Urinary bladder (tissue), 4 donors: Measurements from ENCODE around the gene PRR23A. TPM values are rescaled to one million over a fixed set of nuclear protein-coding genes. Genes with fewer than 3 reads are reported as not detected.
"Not testable (repeated sequence)": the region's sequence is repeated elsewhere in the genome, so short reads cannot be mapped to it uniquely, and the experiment has no call there.

Source experiments
- DNase-seq: peaks from one replicate; pipeline ENCODE4 v3.0.0-alpha.2; 2015; ENCODE audit errors: extremely low spot score
- H3K27ac ChIP-seq: one replicate; pipeline ENCODE4 v1.5.1; 2013; ENCODE audit warnings: low read depth, mild to moderate bottlenecking, moderate library complexity
- H3K36me3 ChIP-seq: one replicate; pipeline ENCODE4 v1.6.1; 2013; ENCODE audit warnings: mild to moderate bottlenecking, moderate library complexity; ENCODE audit not compliant: insufficient read depth
- H3K4me1 ChIP-seq: one replicate; pipeline ENCODE4 v1.6.1; 2013; ENCODE audit warnings: mild to moderate bottlenecking, moderate library complexity; ENCODE audit not compliant: insufficient read depth
- H3K4me3 ChIP-seq: one replicate; pipeline ENCODE4 v1.5.1; 2013; ENCODE audit warnings: low read depth, low read length
- WGBS: extraction: QIAGEN DNeasy Blood & Tissue Kit; methylation state at CpG from one replicate; pipeline ENCODE4 v1.1.7; 2013; 5-methylcytosine and 5-hydroxymethylcytosine counted together
- polyA plus RNA-seq: library from polyadenylated mRNA; stranded (reverse); fragments of 200-250 nt; gene quantifications from one replicate; pipeline ENCODE4 v1.2.3, GENCODE V29; 2013
- total RNA-seq: library from RNA; depleted of rRNA; stranded (reverse); fragments of >200 nt; gene quantifications from one replicate; pipeline ENCODE4 v1.2.3, GENCODE V29; 2014
- donor health status: healthy with polysubstance abuse.
- donor health status: healthy.

Gene PRR23A
- not detected for total RNA-seq
- polyA plus RNA-seq: not detected

DNA sequence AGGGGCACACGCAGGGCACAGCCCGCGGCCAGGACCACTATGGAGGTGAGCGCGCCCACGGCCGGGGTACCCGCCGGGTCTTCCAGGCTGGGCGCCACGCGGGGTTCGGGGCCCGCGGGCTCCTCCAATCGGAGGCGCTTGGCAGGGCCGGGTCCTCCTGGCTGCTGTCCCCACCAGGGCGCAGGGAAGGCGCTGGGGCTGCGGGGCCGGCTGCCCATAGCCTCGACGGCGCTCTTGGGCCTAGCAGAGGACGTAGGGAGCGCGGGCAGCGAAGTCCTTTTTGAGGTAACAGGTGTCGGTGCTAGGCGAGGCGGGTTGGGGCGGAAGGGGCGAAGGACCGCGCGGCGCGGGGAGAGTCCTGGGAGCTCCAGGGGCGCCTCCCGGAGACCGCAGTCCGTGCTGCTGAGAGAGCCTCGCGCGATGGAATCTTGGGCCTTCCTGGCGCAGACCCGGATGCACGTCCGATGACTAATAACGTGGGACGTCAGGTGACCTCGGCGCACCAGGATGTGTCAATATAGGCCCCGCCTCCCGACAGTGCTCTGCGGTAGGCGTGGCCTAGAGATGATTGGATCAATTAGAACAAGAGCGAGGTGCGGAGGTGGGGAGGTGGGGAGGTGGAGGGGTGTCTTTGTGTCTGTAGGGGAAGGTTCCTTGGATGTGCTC is at the start of gene PRR23A:
PRR23A (minus strand) TSS at position 218 of the 666 bp plus-strand sequence; CDS start at position 218, 0 bp downstream.
- no peaks in the 10 kb centered on the region for H3K36me3 ChIP-seq
- DNase-seq: no peak
- no peak within 1 kb of the TSS for H3K27ac ChIP-seq
- WGBS: 66% methylated on average over 60 of the region's 60 CpGs
- no peaks in the 10 kb centered on the region for H3K4me1 ChIP-seq
- H3K4me3 ChIP-seq: no peak within 1 kb of the TSS

- Histone ChIP-seq H3K4me3 (no peak overlapping the region), H3K4me1 (no peaks in the 10 kb centered on the region), H3K36me3 (no peaks in the 10 kb centered on the region), H3K27ac (no peak overlapping the region)
- 55% methylated on average over 2 of the region's 2 CpGs for WGBS
- DNase-seq: no peak
Observed at GRCh38 chr3:139052802-139053600, 46.9 kb upstream of the PRR23A start.

- Histone ChIP-seq H3K4me1 (no peaks in the 10 kb centered on the region), H3K4me3 (no peak within 1 kb of the TSS), H3K27ac (no peak within 1 kb of the TSS), H3K36me3 (no peaks in the 10 kb centered on the region)
- DNase-seq: no peak
- 41% methylated on average over 77 of the region's 77 CpGs for WGBS
Observed at GRCh38 chr3:139044366-139045210, 38.5 kb upstream of the PRR23A start, which contains the start of gene PRR23C. Gene PRR23C, minus strand, starts transcription at chr3:139044892. Its CDS starts 272 bp downstream, at chr3:139044620.

- H3K27ac ChIP-seq: no peak overlapping the region
- no peaks in the 10 kb centered on the region for H3K36me3 ChIP-seq
- 68% methylated on average over 50 of the region's 50 CpGs for WGBS
- DNase-seq: no peak
- no peak overlapping the region for H3K4me3 ChIP-seq
- no peaks in the 10 kb centered on the region for H3K4me1 ChIP-seq
Observed at GRCh38 chr3:139043554-139044365, 37.7 kb upstream of the PRR23A start.

DNA sequence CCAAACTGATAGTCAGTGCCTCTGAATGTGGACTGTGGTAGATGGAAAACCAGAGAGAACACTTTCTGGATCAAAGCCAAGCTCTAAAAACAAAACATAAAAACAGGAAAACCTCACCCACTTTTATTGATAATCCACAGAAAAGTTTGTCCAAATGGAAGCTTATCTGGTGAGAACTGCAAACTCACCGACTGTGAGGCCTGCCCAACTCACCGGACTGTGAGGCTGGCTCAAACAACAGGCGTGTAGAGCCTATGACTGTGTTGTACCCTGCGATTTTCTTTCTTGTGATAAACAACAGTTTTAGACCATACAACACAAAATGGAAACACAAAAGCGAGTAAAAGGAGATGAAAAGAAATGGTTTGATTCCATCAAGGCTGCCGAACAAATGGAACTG is 31.4 kb upstream of the PRR23A start:
- no peak overlapping the region for H3K4me3 ChIP-seq
- H3K4me1 ChIP-seq: no peaks in the 10 kb centered on the region
- 76% methylated on average over 6 of the region's 6 CpGs for WGBS
- H3K27ac ChIP-seq: no peak overlapping the region
- no peak for DNase-seq
- no peaks in the 10 kb centered on the region for H3K36me3 ChIP-seq

- no peak for DNase-seq
- Histone ChIP-seq H3K27ac (no peak overlapping the region), H3K36me3 (no peaks in the 10 kb centered on the region), H3K4me1 (no peaks in the 10 kb centered on the region), H3K4me3 (no peak overlapping the region)
- 67% methylated on average over 2 of the region's 2 CpGs for WGBS
Observed at GRCh38 chr3:139032326-139033002, 26.4 kb upstream of the PRR23A start.

DNA sequence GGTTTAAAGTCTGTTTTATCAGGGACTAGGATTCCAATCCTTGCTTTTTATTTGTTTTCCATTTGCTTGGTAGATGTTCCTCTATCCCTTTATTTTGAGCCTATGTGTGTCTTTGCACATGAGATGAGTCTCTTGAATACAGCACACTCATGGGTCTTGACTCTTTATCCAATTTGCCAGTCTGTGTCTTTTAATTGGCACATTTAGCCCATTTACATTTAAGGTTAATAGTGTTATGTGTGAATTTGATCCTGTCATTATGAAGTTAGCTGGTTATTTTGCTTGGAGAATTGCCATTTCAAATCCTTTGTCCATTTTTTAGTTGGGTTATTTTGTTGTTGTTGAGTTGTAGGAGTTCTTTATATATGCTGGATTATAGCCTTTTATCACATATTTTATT is 24.5 kb upstream of the PRR23A start:
- not testable (repeated sequence) for DNase-seq, H3K36me3 ChIP-seq, H3K27ac ChIP-seq, H3K4me3 ChIP-seq, H3K4me1 ChIP-seq

DNA sequence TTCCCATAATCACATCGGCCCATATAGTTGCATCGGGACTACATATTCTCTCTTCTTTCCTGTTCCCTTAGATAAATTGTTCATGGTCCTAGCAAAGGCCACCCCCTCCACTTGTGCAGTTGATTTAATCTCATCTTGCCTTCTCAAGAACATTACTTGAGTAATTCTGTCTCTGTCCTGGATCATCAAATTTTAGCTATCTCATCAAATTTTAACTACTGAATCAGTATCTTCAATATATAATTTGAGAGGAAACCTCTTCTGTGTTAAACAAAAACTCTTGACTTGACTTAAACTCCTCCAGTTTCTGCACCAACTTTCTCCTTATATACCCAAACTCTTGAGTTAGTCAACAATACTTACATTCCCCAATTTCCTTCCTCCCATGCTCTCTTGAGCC is 18.9 kb upstream of the PRR23A start:
- 92% methylated on average over 2 of the region's 2 CpGs for WGBS
- H3K27ac ChIP-seq: no peak overlapping the region
- DNase-seq: no peak
- no peak overlapping the region for H3K4me3 ChIP-seq
- no peaks in the 10 kb centered on the region for H3K36me3 ChIP-seq
- H3K4me1 ChIP-seq: no peaks in the 10 kb centered on the region

DNA sequence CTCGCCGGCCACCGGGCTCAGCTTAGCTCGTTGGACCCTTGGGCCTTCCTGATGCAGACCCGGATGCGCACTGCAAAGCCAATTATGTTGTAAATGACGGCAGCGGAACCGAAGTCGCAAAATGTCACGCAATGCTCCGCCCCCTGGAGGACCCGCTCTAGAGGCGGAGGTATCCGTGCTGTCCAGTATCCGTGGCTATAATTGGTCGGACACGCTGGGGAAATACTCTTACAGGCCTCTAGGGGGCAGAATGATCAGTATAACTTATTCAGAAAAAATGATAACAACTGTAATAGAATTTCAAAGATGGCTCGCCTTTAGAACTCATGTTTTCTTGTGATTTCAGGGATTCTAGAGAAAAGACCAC is 14.8 kb upstream of the PRR23A start, which contains the start of gene PRR23B:
PRR23B (minus strand) TSS at position 59 of the 367 bp plus-strand sequence. CDS start 265 bp downstream, outside the sequence.
- no peak for DNase-seq
- no peak within 1 kb of the TSS for H3K4me3 ChIP-seq
- 62% methylated on average over 19 of the region's 19 CpGs for WGBS
- no peaks in the 10 kb centered on the region for H3K36me3 ChIP-seq
- H3K4me1 ChIP-seq: no peaks in the 10 kb centered on the region
- H3K27ac ChIP-seq: no peak within 1 kb of the TSS

DNA sequence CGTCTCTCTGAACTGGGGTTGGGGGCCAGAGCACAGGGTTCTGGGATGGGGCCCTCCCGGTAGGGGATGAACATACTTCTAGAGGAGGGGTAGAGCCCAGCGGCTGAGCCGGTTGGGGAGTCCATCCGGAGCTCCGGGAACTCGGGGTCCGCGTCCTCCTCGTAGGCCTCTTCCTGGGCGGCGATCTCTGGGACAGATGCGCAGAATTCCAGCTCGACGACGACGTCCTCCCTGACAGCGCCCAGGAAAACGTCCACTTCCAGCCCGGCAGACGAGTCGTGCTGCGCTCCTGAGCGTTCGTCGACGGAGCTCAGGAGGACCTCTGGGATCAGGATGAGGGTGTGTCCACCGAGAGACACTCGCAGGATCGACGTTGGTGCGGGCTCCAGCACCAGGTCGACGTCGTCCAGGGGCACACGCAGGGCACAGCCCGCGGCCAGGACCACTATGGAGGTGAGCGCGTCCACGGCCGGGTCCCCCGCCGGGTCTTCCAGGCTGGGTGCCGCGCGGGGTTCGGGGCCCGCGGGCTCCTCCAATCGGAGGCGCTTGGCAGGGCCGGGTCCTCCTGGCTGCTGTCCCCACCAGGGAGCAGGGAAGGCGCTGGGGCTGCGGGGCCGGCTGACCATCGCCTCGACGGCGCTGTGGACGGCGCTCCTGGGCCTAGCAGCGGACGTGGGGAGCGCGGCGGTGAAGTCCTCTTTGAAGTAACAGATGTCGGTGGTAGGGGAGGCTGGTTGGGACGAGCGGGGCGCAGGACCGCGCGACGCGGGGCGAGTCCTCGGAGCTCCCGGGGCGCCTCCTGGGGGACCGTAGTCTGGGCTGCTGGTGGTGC is 14.2 kb upstream of the PRR23A start:
- no peaks in the 10 kb centered on the region for H3K36me3 ChIP-seq
- H3K27ac ChIP-seq: no peak overlapping the region
- no peak overlapping the region for H3K4me3 ChIP-seq
- WGBS: 62% methylated on average over 81 of the region's 81 CpGs
- DNase-seq: no peak
- no peaks in the 10 kb centered on the region for H3K4me1 ChIP-seq

DNA sequence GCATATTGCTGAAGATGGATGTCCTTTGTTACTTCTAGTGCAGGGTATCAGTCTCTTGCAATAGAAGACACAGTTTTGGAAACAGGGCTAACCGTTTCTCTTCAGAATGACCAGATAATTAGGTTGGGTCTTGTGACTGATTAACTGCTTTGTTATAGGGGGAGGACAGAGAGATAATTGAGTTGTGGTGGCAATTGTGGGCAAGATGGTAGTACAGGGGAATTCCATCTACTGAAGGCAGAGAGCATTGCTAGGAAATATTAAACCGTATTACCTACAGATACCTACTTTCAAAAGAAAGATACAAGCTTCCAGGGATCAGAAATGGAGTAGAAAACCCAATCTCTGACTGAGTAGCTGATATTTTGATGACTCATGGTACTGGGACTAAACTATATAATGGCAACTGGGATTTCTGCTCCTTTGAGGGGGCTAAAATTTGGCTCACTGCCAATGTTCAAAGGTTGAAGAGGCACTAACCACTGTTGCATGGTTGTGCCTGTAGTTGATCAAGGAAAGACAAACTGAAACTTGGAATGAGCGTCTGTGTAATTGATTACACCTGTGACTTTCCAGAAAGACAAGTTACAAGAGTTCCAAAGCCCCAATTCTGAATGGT is 10.5 kb upstream of the PRR23A start:
- Histone ChIP-seq H3K4me3 (no peak overlapping the region), H3K27ac (no peak overlapping the region), H3K36me3 (no peaks in the 10 kb centered on the region), H3K4me1 (no peaks in the 10 kb centered on the region)
- WGBS: 71% methylated on average over 3 of the region's 3 CpGs
- no peak for DNase-seq
